GF-D8 (cell line): Measurements from ENCODE around the gene TCAP.
A peak's percentile ranks its signal among the peaks of the same experiment; 100 is the strongest.

Source experiments
- DNase-seq: peaks from one replicate; lab custom pipeline; 2025; lab: John Stamatoyannopoulos, UW

Gene TCAP

DNA sequence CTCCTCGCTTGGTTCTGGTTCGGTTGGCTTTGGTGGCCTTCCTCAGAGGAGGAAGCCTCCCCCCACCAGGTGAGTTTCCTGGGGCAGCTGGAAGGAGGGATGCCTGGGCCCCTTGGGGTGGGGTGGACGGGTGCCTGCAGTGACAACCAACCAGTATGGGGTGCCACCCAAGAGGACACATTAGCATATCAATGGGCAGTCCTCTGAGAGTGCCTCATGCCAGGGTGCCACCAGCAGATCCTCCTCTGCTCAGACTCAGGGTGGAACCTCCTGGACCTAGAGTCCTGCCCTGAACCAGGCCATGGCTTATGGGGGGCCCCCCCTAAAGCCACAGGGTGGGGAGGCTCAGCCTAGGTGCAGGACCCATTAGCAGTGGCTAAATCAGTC lies 35.7 kb upstream of the TCAP start:
- DNase-seq = no peak

DNA sequence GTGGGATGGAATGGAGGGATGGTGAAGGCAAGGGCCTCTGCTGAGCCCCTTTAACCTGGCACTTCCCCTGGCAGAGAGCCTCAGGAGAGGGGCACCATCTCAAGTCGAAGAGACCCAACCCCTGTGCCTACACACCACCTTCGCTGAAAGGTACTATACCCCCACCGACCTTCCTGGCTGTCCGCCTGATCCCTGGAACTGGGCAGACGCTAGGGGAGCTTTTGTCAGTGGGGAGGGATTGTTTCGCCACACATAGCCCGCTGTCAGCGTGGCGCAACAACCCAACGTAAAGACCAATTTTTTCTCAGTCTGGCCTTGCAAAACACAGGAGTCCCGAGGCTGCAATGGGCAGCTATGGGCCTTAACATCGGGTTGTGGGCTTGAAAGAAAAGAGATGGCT lies 35.3 kb upstream of the TCAP start:
- DNase-seq = peak; percentile 68

DNA sequence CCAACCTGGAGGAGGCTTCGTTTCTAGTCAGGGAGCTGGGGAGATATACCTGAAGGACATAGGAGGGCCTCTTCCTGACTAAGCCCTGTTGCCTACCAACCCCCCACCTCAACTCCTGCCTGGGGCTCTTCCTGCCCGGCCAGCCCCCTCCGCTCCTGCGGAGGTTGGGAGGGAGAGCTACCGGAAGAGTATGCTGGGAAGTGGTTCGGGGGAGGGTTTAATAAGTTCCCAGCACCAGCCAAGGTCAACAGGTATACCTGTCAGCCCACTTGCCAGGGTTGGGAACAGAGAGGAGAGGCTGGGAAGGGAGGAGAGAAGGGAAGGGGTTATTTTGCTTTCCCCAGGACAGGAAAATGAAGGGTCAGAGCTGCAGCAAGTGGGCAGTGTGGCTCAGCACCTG lies 33.7 kb upstream of the TCAP start:
- DNase-seq = no peak

DNA sequence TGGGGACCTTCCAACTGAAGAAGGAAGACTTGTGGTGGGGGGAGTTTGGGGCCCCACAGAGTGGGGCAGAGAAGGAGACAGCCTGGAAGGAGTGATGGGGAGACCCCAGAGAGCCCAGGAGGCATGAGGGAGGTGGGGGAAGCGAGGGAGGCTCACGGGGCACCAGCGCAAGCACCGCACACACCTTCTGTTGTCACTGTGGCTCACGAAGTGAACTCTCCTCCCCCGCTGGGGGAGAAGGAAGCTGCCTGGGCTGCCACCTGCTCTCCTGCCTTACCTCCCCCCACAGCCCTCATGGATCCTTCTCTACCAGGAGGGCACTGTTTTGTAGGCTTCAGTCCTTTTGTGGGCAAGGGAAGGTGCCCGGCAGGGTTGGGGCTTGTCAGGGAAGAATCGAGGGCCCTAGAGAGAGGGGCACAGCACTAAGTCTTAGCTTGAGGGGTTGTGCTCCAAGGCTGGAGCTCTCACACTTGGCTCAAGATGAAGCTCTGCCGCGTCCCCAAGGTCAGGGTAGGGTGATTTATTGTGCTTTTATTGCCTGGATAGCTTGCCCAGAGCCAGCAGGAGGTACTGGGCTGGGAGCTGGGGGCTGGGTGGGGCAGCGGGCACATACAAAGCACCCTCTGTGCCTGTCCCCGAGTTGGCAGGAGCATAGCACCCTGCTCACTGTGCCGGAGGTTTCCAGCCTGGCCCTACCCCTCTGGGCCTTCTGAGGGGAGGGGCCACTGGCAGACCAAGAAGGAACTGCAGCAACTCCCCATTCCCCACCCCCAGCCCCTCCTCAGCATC lies 32.8 kb upstream of the TCAP start:
- no peak for DNase-seq

DNA sequence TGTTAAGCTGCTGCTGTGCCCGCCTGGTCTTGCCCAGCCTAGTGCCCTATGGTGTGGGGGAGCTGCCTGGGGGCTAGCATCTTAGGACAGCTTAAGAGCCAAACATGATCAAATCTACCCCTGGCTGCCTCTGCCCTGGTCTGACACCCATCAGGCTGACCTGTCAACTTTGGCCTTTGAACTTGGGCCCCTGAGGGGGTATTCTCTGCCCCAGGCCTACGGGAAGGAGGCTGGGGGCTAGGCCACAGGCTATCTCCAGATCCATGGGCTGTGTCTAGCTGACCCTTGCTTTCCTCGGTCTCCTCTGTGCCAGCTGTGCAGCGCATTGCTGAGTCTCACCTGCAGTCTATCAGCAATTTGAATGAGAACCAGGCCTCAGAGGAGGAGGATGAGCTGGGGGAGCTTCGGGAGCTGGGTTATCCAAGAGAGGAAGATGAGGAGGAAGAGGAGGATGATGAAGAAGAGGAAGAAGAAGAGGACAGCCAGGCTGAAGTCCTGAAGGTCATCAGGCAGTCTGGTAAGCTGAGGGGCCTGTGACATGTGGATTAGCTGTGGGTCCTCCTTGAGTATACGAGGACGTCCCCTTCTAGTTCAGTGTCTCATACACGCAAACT lies 31.5 kb upstream of the TCAP start:
- no peak for DNase-seq

DNA sequence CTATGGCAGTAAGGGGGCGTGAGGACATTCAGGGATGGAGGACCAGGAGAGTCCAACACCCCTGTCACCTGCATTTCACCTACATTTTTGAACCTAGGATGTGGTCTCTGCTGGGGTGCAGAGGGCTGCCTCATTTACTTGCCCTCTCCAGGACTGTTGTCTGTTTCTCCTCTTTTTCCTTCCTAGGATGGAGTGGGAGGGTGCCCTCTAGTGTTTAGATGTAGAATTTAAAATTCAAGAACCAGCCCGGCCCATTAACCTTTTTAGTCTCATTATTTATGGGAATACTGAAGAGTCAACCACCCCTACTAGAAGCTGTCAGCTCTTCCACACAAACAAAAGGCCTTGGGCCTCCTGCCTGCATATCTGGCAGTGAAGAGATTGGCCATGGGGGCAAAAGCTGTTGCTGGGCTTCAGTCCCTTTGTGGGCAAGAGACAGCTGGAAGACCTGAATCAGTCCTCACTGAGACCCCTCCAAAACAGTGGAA lies 30.7 kb upstream of the TCAP start:
- no peak for DNase-seq

DNA sequence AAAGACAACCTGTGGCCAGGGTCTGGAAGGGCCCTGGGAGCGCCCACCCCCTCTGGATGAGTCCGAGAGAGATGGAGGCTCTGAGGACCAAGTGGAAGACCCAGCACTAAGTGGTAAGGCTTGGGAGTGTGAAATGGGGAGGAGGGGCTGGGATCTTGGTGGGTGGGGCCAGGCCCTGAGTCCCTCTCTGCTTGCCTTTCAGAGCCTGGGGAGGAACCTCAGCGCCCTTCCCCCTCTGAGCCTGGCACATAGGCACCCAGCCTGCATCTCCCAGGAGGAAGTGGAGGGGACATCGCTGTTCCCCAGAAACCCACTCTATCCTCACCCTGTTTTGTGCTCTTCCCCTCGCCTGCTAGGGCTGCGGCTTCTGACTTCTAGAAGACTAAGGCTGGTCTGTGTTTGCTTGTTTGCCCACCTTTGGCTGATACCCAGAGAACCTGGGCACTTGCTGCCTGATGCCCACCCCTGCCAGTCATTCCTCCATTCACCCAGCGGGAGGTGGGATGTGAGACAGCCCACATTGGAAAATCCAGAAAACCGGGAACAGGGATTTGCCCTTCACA lies 29.5 kb upstream of the TCAP start:
- no peak for DNase-seq

DNA sequence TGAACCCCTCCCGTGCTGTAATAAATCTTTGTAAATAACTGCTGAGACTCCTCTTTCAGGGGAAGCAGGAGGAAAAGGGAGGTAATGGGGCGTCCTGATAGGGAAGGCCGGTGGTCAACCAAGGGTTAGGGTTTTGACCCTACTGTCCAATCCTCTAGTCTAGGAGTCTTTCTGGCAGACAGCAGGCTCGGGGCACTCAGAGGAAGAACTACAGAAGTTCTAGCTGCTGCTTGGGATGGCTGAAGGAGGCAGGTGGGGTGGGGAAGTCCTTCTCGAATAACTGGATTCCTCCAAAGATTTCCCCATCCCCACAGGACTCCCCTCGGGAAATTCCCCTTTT lies 28.6 kb upstream of the TCAP start:
- no peak for DNase-seq

DNA sequence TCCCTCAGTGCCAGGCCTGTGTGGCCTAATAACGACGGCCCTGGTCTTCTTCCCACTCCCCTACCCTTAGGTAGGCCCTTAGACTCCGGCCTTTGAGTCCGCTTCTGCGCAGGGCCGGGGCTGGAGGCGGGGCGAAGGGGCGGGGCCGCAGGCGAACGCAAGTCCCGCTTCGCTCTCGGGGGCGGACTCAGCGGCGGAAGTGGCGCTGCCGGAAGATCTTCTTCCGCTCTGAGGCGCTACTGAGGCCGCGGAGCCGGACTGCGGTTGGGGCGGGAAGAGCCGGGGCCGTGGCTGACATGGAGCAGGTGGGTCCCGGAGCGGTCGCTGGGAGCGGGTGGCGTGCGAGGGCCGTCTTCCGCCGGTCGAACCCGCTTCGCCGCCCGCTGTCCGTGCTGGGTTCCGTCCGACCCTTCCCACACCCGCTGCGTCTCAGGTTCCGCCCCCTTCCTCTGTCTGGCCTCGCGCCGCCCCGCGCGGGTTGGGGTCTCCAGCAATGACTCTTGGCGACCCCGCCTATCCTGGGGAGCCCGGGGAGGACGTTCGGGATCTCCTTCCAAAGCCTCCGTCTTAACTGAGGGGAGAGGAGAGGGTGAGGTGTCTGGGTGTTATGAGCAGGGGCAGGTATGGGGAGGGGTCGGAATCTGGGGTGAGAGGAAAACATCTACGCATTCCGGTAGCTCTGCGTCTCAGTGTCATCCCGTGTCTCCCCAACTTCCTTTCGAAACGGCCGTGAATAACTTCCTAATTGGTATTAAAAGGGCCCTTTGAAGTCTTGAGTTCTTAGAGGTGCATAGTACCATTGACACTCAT lies 28.0 kb upstream of the TCAP start, which contains the start of gene STARD3:
Gene STARD3 (plus strand): TSS at position 218 of the 810 bp plus-strand sequence. CDS start 16,388 bp downstream, outside the sequence.
- peak; percentile 67 for DNase-seq

DNA sequence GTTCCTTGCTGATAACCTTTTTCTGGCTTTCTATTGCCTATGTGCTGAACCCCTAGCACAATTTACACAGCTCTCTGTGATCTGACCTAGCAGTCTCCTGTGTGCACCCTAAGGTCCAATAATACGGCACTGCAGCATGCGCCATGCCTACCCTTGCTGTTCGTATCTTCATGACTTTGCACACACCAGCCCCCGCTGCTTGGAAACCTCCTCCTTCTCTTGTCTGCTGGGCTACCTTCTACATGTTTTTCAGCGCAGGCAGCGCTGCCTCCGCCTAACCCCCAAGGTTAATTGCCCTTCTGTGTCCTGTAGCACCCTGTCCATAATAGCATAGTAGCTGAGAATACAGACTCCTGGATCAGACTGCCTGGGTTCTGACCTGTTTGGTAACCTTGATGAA lies 26.8 kb upstream of the TCAP start:
- no peak for DNase-seq

DNA sequence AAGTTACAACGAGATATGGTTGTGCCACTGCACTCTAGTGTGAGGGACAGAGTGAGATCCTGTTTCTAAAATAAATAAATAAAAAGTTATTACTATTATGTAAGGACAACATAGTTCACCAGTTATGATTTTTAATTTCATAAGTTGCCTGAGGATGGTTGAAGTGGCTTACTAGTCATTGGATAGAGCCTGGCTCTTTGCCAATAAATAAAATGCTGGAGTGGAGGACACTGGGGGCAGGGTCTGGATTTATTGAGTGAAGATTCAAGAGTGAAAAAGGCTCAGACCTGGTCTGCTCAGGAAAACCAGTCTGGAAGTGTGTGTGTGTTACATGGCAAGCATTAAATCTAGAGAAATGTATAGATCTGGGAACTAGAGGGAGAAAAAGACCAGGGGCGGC lies 26.1 kb upstream of the TCAP start:
- DNase-seq = no peak

DNA sequence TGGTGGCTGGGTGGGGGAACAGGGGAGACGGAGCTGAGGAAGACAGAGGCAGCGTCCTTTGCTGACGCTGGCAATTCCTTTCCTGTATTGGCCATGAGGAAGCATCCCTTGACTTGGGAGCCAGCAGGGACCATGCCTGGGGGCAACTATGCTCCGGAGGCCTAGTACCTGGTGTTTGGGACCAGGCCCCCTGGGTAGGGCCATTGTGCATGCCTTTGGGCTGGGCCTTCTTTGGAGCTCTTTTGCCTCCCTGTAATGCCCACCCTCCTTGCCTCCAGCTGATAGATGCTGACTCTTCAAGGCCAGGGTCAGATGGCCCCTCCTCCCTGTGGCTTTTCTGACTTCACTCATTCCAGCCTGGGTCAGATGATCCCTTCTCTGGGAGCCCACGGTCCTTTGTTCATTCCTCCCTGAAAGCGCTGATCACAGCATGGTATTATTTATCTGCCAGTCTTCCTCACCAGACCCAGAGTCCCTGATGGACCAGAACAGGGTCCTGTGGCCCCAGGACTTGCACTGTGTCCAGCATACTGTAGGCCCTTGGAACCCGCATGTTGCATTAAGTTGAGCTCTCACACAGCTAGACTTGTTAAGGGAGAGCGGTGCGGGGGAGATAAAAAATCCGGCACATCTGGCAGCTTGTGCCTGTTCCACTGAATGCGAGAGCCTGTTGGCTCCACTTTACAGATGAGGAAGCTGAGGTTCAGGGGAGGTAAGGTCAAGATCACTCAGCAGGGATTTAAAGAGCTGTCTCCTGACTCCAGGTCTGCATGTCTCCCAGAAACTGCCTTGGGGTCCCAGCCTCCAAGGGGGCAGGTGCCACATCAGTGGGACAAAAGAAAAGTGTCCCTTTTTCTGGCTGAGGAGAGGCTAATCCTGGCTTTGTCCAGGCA lies 25.3 kb upstream of the TCAP start:
- DNase-seq = no peak

DNA sequence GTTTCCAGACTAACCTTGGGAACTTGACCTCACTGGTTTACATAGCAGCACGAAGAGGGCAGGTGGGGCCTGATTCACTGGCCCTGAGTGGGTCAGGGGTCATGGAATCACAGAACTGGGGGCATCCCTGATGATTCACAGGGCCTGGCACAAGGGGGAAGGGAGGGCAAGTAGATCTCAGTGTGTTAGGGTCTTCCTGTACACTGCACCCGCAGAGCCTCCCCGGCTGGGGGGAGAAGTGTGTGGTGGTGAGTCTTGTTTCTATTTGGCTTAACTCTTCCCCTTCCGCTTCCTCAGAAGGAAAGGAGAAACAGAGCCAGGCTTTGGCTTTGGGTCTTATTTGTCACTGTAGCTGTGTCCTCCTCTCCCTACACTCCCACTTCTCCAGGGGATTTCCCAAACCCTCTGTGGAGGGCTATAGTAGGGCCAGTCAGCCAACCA lies 24.5 kb upstream of the TCAP start:
- DNase-seq = no peak

DNA sequence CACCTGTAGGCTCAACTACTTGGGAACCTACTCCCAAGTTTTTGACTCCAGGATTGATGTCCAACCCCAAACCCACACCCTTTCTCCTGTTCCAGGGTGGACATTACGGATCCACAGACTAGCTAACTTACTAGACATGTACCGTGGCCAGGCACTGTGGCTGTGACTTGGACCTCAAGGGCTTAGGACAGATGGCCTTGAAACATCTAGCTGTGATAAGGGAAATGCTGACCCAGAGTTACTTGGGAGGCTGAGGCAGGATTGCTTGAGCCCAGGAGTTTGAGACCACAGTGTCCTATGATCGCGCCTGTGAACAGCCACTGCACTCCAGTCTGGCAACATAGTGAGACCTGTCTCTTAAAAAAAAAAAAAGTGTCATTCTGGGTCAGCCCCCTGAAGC lies 24.1 kb upstream of the TCAP start:
- no peak for DNase-seq

DNA sequence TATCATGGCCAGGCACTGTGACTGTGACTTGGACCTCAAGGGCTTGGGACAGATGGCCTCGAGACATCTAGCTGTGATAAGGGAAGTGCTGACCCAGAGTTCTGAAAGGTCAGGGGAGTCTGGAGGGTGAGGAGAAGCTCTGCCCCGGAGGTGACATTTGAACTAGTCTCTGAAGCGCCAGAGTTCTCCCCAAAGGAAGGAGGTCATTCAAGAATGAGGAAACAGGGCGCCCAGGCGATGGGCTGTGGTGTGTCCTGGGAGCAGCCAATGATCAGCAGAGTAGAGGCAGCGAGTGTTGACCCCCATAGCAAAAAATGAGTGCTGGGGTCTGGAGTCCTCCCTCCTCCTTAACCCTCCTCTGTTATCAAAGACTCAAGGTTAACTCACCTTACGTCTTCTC lies 23.3 kb upstream of the TCAP start:
- no peak for DNase-seq

DNA sequence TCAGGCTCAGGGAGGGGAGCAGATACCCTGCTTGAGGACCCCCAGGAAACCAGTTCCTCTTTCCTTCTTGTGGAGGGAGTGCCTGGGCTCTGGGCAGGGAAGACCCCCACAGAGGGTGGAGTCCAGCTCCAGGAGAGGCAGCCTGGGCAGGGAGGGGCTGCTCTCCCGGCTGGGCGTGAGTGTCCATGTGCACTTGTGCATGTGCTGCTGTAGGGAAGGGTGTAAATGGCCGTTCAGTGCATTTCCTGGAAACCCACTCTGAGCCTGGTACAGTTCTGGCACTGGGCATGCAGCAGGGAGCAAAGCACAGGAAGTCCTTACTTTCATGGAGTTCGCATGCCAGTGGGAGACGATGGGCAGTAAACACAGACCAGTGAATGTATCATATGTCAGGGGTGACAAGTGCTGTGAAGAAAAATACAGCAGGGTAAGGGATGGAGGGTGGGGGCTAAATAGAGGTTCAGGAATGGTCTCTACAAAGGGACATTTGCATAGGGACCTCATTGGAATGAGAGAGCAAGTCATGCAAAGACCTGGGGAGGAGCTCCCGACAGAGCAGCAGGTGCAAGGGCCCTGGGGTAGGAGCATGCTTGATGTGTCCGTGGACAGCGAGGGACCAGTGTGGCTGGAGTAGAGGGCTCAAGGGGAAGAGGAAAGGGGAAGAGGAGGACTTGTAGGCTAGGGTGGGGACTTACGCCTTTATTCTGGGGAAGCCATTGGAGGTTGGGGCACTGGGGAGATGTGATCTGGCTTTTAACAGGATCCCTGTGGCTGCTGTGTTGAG lies 22.7 kb upstream of the TCAP start:
- DNase-seq = no peak

DNA sequence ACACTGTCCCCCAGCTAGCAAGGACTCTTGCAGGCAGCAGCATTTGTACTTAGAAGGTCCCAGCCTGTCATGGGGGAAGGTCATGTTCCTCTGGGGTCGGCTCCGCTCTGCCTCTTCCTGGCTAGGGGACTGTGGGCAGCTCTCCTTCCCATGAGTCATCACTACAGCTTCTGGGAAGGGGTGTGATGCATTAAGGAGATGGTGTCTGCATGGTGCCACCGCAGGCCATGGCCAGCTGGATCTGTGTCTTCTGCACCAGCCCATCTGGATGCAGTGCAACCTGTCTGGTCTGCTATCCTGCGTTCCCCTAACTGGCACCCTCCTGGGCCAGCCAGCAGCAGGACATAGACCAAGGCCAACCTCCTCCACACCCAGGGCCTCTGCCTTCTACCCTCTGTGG lies 21.9 kb upstream of the TCAP start:
- no peak for DNase-seq

DNA sequence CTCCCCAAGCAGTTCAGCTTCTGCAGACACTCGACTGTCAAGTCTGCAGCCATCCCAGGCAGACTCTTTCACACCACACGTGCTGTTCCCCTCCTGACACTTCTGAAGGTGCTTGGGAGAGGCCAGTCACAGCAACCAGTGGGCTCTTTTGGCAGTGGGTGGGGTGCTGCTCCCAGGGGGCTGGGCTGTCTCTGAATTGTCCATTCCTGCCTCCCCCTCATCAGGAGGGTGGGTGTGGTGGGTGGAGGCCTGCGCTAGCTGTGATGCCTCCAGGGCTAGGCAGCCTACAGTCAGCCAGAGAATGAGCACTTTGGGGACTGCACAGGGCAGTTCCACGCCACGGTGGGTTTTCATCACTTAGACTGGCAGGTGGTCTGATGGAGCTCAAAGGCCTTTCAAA lies 17.9 kb upstream of the TCAP start:
- DNase-seq = no peak

DNA sequence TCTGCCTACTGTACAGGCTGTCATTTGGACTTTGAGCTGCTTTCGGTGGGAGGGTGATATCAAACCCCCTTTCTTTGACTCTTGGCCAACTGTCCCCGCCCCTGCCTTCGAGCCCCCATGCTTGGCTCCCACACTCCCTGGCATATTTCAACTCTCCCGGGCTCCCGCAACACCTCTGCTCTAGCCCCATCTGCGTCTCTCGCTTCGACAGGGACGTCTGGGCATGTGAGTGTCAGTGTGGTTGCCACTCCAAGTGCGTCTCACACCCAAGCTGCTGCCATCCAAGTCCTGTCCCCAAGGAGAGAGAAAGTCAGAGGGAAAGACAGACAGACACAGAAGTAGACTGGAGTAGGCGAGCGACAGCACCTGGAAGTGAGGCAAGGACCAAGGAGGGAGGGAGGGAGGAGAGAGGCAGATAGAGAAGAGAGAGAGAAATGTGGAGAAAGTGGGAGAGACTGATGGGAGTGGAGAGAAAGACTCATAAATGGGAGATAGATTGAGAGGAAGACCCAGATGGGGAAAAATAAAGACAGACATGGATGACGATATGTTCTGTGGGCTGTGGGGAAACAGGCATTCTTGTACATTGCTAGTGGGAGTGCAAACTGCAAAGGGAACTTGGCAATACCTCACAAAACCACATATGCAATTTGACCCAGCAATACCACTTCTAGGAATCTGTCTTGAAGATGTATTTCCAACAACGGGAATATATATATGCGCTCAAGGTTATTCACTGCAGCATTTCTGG lies 16.4 kb upstream of the TCAP start:
- peak; percentile 53 for DNase-seq

DNA sequence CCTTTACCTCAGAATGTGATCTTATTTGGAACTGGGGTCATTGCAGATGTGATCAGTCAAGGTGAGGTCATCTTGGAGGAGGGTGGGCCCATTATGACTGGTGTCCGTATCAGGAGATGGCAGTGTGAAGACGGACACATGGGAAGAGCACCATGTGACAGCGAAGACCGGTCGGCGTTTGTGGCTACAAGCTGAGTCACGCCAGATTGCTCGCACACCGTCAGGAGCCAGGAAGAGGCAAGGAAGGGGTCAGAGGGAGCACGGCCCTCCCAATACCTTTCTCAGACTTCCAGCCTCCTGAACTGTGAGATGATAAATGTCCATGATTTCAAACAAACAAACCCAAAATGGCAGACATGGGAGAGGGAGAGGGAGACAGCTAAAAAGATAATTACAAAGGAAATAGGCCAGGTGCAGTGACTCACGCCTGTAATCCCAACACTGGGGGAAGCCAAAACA lies 15.0 kb upstream of the TCAP start:
- no peak for DNase-seq
